ENCODE results near the gene JAM3.

Gene JAM3

DNA sequence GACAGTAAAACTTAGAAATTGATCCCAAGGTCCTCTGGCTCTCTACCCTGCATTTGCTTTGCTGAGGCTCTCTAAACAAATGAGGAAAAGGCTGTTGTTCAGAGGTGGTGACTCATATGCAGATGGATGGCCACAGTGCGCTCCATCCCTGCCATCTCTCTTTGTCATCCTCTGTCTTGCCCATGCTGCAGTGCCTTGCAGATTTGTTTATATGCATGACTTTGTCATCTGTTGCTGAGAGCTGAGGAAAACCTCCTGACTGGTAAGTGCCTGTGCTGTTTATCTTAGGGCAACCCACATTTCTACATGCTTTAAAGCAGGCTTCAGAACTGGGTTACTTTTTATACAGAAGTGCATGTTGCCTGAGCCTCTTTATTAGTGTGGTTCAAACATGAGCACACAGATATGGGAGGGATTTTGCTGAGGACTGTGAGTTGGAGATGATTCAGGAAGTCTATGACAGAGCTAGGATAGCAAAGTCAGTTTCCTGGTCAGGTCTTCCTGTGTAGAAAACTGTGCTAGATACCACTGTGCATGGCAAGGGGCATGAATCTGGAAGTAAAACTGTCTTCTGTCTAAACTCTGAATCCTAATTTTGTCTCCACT, 57.4 kb downstream of the JAM3 start:
- no peak overlapping the region for H3K27ac ChIP-seq
- TF ChIP-seq, protein P1, sequence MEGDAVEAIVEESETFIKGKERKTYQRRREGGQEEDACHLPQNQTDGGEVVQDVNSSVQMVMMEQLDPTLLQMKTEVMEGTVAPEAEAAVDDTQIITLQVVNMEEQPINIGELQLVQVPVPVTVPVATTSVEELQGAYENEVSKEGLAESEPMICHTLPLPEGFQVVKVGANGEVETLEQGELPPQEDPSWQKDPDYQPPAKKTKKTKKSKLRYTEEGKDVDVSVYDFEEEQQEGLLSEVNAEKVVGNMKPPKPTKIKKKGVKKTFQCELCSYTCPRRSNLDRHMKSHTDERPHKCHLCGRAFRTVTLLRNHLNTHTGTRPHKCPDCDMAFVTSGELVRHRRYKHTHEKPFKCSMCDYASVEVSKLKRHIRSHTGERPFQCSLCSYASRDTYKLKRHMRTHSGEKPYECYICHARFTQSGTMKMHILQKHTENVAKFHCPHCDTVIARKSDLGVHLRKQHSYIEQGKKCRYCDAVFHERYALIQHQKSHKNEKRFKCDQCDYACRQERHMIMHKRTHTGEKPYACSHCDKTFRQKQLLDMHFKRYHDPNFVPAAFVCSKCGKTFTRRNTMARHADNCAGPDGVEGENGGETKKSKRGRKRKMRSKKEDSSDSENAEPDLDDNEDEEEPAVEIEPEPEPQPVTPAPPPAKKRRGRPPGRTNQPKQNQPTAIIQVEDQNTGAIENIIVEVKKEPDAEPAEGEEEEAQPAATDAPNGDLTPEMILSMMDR (conservative IDR thresholded peaks at IDR 0.05; ENCODE audit: low read depth): no peak
- CTCF ChIA-PET: no interaction called here
- DNase-seq (ENCODE audit: low spot score): no peak
- POLR2A ChIA-PET (ENCODE audit: low non-redundant PET): no interaction called here

- CTCF ChIA-PET: interaction anchor here (0.6 kb wide), 1 partner anchor 138 kb away, joined by 5 read pairs; no protein-coding TSS in a partner anchor
- POLR2A ChIA-PET (ENCODE audit: low non-redundant PET): no interaction called here
- no peak overlapping the region for H3K27ac ChIP-seq
- DNase-seq (ENCODE audit: low spot score): no peak
- TF ChIP-seq, protein P1 (conservative IDR thresholded peaks at IDR 0.05; ENCODE audit: low read depth): no peak
These were observed 62.9 kb downstream of the JAM3 start for GRCh38 chr11:134131628-134132244.

- ChIA-PET POLR2A (ENCODE audit: low non-redundant PET) (no interaction called here), CTCF (no interaction called here)
- TF ChIP-seq, protein P1 (conservative IDR thresholded peaks at IDR 0.05; ENCODE audit: low read depth): no peak
- DNase-seq (ENCODE audit: low spot score): no peak
- no peak overlapping the region for H3K27ac ChIP-seq
These were observed 63.9 kb downstream of the JAM3 start for GRCh38 chr11:134132808-134133207.

GRCh38 chr11:134134167-134134566, 65.3 kb downstream of the JAM3 start:
- no peak overlapping the region for H3K27ac ChIP-seq
- ChIA-PET POLR2A (ENCODE audit: low non-redundant PET) (no interaction called here), CTCF (no interaction called here)
- DNase-seq (ENCODE audit: low spot score): no peak
- TF ChIP-seq, protein P1 (conservative IDR thresholded peaks at IDR 0.05; ENCODE audit: low read depth): no peak

DNA sequence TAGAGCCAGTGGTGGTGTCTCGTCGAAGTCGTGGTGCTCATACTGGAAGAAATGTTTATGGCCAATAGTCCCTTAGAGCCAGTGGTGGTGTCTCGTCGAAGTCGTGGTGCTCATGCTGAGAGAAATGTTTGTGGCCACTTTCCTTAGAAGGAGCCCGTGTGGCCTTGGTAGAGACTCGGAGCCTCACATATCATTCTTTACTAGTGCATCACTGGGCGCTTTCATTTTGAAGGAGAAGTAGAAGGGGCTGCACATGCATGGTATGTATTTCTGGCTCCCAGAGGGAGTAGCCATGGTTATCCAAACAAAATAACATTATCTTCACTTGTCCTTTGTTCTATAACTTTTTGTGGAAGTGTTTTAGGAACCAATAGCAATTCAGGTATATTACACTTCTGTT, 69.5 kb downstream of the JAM3 start:
- CTCF ChIA-PET: interaction anchor here (1.4 kb wide), 1 partner anchor 88 kb away, joined by 6 read pairs; no protein-coding TSS in a partner anchor
- TF ChIP-seq, protein P1 (conservative IDR thresholded peaks at IDR 0.05; ENCODE audit: low read depth): no peak
- POLR2A ChIA-PET (ENCODE audit: low non-redundant PET): no interaction called here
- no peak overlapping the region for H3K27ac ChIP-seq
- no peak for DNase-seq (ENCODE audit: low spot score)

DNA sequence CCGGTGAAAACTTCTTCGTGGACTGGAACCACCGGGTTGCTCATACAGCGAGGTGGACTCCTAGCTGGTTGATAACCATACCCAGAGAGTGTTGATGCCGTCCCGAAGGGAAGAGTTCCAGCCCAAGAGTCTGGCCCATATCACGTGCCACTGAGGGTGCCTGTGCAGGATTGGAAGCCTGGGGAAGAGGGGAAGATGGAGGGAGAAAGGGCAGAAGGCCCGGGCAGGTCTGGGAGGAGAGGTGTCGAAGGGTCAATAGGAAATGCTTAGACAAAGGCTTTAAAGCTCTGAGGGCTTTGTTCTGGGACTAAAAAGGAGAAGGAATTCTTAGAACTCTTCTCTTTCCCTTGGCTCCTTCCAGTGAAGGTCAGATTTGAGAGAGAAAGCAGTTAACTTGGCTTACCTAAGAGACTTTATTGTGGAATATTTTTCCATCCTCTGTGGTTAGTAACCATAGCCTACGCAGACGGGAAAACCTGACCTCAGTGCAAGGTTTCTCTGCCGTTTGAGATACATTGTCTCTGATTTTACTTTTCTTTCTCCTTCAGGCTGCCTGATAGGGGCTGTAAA, 70.5 kb downstream of the JAM3 start:
- ChIA-PET POLR2A (ENCODE audit: low non-redundant PET) (interaction anchor here (0.6 kb wide), 1 partner anchor 41 kb away, joined by 8 read pairs; no protein-coding TSS in a partner anchor), CTCF (interaction anchor here (0.7 to 1.4 kb wide), 2 partner anchors 78 to 89 kb away, joined by 3 to 6 read pairs; no protein-coding TSS in a partner anchor)
- no peak overlapping the region for H3K27ac ChIP-seq
- DNase-seq (ENCODE audit: low spot score): no peak
- TF ChIP-seq, protein P1 (conservative IDR thresholded peaks at IDR 0.05; ENCODE audit: low read depth): no peak

Data from RWPE1 (cell line).